ENCODE results near the gene PDE4D. TPM values are rescaled to one million over a fixed set of nuclear protein-coding genes. Genes with fewer than 3 reads are reported as not detected.
"Not testable (repeated sequence)": the region's sequence is repeated elsewhere in the genome, so short reads cannot be mapped to it uniquely, and the experiment has no call there.

The PDE4D gene
- total RNA-seq, 1 experiment from 2014 or later = 34.2 TPM

DNA sequence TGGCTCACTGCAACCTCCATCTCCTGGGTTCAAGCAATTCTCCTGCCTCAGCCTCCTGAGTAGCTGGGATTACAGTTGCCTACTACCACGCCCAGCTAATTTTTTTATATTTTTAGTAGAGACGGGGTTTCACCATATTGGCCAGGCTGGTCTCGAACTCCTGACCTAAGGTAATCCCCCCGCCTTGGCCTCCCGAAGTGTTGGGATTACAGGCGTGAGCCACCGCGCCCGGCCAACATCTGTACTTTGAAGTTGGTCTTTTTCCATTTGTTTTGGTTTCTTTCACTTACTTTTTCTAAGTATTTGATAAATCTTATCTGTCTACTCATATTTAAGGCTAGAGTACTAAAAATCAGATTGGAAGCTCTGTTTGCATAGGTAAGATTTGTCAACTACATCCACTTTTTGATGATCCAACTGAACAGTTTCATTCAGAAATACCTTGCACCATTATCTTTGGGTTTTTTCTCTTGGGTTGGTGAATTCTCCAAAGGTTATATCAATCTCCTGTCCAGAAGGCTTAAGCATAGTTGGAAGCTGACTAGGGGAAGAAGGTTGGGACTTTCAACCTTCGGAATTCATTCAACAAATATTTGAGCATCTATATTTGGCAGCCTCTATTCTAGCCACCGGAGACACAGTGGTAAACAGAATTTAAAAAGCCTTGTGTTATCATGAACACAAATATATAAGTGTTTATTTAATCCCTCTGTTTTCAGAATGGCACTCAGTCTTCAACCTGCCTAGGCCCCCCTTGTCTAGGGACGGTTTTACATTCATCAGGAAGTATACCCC, 821.6 kb downstream of the PDE4D start:
- no peak for DNase-seq (ENCODE audit: low spot score)

DNA sequence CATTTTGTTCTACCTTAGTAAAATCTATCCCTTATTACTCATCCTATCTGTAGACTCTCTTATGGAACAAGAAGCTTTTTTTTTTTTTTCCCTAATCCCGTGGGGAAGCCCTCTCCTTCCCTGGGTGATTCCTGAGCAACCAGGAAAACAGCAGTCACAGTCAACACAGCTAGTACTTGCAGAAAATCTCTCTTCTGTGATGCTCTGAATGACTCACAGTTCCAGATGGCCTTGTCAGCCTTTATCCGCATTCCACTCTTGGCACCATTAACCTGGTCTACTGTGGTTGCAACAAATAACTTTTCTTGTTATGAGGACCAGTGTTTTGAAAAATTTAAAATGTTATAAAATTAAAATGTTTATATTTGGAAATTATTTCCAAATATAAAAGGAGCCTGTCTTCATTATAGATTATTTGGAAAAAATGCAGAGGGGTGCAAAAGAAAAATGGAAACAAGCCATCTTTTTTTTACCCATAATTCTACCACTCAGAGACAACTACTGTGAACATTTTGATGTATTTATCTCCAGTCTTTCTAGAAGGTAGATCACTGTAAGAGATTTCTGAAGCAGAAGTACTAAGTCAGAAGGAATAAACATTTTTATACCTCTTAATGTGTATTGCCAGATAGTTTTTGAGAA, 824.0 kb downstream of the PDE4D start:
- peak; percentile 71 for DNase-seq (ENCODE audit: low spot score)

DNA sequence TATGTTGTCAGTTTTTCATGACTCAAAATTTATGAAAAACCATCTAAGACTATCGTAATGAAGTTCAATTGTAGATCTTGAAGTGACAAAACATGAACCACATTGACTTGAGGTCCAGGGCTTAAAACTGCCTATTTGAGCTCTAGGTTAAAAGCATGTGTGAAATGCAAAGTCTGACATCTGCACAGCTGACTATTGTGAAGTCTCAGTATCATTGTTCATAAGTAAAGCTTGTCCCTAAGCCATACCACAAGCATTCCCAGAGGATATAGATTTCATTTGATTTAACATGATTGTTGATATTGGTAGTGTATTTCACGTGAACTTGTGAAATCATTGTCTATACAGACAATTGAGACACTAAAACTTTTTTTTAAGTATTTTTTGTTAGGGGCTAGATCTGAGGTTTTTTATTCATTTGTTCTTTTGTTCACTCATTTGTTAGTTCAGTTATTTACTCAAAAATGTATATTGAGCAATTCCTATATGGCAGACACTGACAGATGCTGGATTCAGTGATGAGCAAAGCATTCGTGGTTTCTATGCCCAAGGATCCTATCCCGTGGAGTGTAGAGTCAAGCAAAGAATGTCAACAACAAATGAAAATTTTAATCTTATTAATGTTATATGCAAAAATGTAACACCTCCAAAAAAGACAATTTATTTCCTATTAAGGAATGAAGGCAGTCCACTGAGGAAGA, 825.4 kb downstream of the PDE4D start:
- DNase-seq (ENCODE audit: low spot score) = no peak

DNA sequence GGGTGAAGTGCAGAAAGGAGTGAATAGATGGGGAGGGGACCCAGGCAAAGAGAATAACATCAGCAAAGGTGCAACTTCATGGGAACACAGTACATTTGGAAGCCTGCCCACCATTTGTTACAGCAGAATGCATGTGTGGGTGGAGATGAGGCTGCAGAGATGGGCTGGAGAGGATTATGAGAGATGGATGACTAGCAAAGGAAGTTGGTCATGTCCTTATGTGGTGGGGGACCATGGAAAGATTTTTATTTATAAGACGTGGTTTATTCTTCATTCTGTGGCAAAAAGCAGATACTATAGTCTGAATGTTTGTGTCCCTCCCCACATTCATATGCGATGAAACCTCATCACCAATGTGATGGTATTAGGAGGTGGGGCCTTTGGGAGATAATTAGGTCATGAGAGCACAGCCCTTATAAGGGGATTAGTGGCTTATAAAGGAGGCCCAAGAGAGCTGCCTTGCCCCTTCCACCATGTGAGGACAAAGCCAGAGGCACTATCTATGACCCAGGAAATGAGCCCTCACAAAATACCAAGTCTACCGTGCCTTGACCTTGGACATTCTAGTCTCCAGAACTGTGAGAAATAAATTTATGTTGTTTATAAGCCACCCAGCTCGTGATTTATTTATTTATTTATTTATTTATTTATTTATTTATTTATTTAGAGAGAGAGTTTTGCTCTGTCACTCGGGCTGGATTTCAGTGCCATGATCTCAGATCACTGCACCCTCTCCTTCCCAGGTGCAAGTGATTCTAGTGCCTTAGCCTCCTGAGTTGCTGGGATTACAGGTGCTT, 827.0 kb downstream of the PDE4D start:
- no peak for DNase-seq (ENCODE audit: low spot score)

DNA sequence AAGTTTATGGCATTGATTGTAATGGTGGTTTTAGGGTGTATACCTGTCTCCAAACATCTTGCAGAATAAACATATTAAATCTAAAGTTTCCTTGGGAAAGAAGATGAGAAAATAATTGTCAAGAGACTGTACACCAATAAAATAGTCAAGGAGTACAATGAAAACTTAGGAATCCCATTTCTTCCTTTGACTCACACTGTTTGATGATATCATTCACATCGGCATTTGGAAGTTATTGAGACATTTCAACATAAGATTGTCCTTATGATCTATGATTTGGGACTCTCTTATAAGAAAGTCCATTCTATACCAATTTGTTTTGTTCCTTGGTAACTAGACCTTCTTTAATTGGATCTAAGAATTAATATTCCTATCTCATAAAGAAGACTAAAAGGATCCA, 828.0 kb downstream of the PDE4D start:
- DNase-seq (ENCODE audit: low spot score) = no peak

DNA sequence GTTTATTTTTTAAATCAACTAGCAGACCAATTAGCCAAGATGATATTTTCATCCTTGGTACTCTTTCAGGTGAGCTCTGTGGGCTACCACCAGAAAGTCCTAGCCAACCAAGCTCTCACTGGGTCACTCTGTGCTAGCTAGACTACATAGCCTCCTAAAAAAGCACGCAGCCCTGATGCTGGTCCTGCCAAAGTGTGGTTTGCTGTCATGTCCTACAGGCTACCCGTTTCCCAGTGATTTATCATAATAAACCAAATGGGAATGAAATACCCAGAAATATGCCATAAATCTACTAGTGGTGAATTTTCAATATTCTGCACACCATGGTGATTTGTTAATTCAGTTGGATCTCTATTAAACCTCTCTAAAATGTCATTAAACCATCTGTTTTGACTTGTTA, 829.2 kb downstream of the PDE4D start:
- DNase-seq (ENCODE audit: low spot score) = no peak

DNA sequence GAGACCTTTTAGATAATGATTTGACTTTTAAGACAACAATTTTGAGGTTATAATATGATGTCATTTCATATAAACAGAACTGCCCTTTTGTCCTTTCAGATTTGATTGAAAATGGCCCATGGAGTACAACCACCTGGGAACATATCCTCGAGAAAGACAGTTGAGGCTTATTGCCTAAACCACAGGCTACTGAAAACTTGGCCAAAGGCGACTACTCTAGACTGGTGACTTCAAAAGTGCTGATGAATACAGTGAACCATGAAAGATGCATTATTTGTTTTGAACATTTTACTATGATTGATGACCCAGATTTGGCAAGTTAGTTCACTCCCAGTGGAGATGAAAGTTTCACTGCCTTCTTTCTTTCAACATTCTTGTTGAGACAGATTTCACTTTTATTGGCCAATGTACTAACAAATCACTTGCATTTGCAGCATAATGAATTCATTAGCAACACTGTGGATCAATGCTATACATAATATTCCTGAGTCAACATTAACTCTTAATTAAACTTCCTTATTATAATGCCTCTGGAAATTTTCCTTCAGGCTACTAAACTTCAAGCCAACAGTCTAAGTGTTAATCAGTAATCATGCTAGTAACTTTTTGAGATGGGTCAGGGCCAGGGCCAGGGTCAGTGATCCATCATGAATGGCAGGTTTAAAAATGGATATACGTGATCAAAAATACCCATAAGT, 830.4 kb downstream of the PDE4D start:
- no peak for DNase-seq (ENCODE audit: low spot score)

DNA sequence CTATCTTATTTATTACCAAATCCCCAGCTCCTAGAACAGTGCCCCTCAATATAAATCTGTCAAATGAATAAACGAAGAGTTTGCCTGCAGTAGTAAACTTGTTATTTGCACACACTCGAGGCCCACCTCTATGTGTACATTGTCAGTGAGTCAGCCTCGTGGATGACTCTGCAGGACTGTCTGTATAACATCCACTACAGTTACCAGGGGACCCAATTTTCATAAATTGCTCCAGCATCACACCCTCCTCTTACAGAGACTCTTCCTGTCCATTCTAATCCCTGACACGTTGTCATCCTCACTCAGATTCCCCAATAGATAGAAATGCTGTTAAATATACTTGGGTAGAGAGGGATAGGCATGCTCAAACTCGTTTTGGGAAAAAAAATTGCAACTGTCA, 832.1 kb downstream of the PDE4D start:
- no peak for DNase-seq (ENCODE audit: low spot score)

DNA sequence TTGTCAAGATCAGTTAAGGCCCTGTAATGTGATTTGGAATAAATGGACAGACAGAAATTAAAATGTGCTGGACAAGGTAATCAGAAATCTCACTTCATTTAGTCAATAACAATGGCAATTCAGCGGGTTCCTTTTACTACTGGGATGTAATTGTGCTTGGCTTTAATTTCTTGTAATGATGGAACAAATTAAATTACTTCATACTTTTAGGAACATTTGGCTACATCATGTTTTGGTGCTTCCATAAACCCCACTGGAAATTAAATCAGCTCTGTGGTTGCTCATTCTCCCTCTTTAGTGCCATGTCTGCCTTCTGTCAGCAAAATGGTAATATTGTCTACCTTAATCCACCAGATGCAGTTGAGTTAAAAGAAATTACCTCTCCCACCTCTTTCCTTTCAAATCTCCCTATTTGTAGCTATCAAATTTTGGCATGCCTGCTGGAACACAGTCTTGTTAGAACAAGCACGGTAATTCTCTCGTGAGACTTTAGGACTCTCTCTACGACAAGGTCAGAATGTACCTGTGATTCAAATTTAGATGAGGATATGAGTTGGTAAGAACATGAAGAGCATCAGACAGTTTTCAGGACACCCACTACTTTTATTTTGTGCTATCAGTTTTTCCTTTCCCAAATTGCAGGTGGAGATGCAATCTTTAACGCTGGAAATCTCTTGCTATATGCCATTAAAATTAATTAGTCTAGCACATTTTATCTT, 834.4 kb downstream of the PDE4D start:
- no peak for DNase-seq (ENCODE audit: low spot score)

DNA sequence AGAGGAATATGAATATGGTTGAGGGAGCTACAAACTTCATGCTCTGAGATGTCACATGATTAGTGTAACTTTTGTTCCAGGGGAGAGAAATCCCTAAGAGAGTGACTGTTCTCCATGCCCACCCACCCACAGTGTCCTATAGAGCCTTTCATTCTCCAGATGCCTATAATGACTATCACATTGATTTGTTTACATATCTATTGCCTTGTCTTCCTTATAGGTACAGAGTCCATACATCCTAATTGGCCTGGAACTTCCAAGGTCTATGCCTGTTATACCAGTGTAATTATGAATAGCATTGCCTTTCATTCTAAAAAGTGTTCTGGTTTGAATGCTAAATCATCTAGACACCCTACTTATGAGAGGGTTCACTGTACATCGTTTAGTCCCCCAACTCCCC, 835.3 kb downstream of the PDE4D start:
- no peak for DNase-seq (ENCODE audit: low spot score)

DNA sequence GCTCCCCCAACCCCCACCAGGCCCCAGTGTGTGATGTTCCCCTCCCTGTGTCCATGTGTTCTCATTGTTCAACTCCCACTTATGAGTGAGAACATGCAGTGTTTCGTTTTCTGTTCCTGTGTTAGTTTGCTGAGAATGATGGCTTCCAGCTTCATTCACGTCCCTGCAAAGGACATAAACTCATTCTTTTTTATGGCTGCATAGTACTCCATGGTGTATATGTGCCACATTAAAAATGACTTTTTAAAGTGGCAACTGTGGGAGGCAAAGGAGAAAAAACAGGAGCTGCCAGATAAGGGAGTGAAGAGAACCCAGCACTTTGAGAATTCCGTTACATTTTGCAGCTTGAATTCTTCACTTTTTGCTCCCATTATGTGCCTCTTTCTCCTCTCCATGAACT, 836.9 kb downstream of the PDE4D start:
- DNase-seq (ENCODE audit: low spot score) = not testable (repeated sequence)

DNA sequence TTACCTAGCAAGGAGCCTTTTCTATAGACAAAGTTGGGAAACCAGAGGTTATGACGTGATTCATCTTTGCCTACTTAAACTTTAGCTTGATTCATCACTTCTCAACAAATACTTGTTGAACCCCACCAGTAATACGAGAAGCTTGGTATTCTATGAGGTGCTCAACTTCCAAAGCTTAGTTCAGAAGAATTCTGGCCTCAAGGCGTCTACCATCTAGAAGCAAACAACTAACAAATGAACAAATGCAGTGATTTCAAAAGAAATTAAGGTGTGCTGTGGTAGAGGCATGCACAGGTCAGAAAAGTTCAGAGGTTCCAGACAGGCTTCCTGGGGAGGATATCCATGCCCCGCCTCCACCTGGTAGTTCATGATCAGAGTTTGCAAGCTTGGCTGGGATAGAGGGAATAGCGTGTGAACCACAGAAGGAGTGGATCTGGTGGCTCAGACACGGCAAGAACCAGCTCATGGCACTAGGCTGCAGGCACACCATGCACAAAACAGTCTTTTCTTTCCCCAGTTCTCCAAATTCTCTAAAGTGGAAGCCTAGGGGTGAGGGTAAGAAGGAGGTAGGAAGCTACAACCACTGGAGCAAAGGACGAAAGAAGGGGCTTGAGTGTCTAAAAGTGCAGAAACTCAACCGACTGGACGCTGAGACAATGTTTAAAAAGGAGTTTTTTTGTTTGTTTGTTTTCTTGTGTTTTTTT, 837.6 kb downstream of the PDE4D start:
- no peak for DNase-seq (ENCODE audit: low spot score)

DNA sequence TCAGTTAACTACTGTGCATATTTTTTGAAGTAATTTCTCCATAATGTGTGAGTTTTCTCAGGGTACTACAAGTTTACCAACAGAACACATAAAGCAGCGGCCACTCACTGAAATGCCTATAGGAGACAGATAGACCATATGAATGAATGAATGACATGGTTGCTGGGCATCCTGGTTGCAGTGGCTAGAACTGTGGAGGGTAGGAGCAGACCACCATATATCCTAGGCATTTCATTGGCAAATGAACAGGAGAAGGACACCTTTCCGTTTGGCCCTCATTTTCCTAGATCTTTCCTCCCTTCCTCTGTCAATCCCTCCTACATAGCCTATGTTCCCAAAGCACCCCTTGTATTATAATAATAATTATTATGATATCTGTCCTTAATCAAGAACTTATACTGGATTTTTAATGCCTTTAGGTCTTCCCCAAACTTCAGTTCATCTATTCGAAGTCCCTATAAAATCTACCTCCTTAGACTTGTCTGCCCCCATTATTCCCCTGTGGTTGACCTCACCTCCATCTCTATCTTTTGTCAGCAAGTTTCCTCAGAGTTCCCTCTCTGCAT, 838.5 kb downstream of the PDE4D start:
- no peak for DNase-seq (ENCODE audit: low spot score)

DNA sequence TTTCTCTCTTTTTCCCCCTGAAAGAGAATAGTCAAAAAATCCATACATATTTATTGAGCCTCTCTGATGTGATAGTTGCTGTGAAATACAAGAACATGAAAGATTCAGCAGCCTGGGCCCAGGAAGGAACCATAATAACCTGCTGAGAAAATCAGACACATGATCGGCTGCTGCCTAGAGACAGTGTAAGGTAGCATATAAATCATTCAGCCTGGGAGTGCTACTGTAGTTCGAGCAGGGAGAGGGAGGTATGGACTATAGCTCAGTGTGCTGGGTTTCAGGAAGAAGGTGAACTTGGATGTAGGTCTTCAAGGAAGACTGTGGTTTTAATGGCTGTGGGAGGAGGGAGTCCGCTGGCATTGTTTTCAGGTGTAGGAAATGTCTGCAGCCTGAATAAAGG, 841.6 kb downstream of the PDE4D start:
- DNase-seq (ENCODE audit: low spot score) = no peak

DNA sequence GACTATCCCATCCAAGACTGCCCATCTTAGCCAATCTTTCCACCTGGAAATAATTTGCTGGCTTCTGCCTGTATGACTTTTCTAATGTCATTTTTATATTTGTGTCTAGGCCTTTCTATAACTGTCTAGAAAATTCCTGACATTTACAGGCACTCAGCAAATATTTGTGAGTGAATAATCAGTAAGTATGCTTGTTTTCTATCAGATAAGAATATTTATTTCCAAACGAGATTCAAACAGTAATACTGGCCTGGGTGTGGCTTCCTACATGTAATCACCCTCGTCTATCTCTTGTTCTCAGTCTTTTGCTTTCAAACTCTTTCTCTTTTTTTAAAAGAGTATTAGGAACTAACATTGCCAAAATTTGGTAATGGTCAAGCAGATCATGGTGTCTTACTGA, 844.4 kb downstream of the PDE4D start:
- no peak for DNase-seq (ENCODE audit: low spot score)

DNA sequence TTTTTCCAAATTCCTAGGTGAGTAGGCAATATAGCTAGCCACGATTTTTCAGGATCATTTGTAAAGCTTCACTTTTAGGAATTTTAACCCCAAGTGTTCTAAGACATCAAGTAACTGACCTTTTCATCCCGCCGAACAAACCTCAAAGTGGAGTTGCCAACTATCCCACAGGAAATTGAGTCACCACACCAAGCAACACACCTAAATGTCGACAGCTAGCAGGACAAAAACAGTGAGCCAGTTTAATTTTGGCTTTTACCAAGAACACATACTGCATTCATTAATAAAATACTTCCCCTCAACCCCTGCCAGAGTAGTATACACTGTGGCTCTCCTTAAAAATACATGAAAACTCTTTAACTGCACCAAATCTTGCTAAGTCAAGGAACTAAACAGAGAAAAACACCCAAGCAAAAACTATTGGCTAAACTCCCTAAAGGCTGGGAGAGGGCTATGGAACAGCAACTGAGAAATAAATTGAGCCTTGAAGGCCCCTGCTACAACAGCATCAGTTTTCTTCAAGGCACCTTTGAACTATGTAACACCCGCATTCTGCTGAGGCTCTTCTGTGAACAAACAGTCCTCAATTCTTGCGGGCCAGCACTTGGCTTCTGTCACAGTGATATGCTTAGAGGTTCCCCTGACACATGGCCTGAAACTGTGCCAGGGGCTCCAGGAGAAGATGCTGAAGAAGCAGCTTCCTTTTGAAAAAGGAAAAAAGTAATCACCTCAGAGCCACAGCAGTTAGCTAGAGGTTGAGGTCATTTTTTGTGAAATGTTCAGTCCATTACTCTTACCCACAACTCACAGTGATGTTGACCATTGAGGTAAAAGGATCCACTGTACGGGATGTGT, 851.1 kb downstream of the PDE4D start:
- DNase-seq (ENCODE audit: low spot score) = peak; percentile 53

DNA sequence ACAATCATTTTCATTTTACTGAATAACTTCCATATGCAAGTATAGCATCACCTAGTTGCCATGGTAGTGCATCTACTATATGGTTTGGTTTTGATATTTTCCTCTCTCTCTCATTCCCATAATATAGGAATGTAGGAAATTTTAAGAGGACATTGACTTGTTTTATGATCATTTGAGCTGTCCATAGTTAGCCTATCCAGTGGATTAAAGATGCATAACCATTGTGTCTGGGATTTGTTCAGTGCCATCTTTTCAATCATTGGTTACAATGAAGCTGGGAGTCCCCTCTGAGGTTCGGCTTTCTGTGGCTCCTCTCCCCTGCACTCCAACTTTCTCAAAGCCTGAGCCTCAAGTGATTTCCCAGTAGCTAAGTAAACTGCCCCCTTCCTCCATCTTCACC, 852.2 kb downstream of the PDE4D start:
- DNase-seq (ENCODE audit: low spot score) = no peak

DNA sequence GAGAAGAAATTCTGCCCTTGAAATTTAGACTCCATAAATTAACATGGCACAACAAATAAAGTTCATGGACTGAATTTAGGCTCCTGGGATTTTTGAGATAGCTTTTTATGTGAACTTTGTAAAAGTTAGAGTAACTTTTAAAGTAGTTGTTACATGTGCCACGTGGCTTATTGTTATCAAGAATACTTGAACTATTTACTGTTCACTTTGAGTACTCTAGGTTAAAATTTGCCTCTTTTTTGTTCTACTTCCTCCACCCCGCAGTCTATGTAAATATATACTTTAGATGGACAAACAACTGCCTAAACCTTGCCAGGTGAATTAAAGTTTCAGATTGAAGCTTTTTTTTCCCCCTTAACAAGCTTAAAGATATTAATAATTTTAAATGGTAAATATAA, 852.7 kb downstream of the PDE4D start:
- DNase-seq (ENCODE audit: low spot score) = no peak
